HepG2 (cell line): ENCODE data around the gene BBS4. TPM values are rescaled to one million over a fixed set of nuclear protein-coding genes. Genes with fewer than 3 reads are reported as not detected.

Experiments
- BORCS8-MEF2B ChIP-seq: sonication (generic); formaldehyde crosslinking; IDR thresholded peaks from 2 replicates; pipeline ENCODE4 v1.8.0; 2022; ENCODE audit warnings: mild to moderate bottlenecking, missing genetic modification reagents
- CBX1 ChIP-seq: IDR thresholded peaks from one replicate; pipeline ENCODE4 v1.6.1; 2016; ENCODE audit warnings: antibody characterized with exemption, low read depth
- CHD4 ChIP-seq: fragments of 200-600 bp; sonication (generic); IDR thresholded peaks from 2 replicates; pipeline ENCODE4 v1.7.0; 2017; ENCODE audit warnings: mild to moderate bottlenecking, low read length, borderline replicate concordance
- DMTF1 ChIP-seq: sonication (generic); formaldehyde crosslinking; IDR thresholded peaks from 2 replicates; pipeline ENCODE4 v1.4.0; 2020; ENCODE audit warnings: mild to moderate bottlenecking, missing genetic modification reagents
- FOXP1 ChIP-seq, 2 experiments: fragments of 450-650 bp in 1 of 2; IDR thresholded peaks; 2 replicates each; pipeline ENCODE4 v1.6.1; 2017 to 2018; ENCODE audit warnings: antibody characterized with exemption in 1 of 2
- GABPB1 ChIP-seq: IDR thresholded peaks from 2 replicates; pipeline ENCODE4 v1.6.1; 2016; ENCODE audit warnings: mild to moderate bottlenecking, missing genetic modification reagents, moderate library complexity, missing compliant biosample characterization
- HES4 ChIP-seq: sonication (generic); formaldehyde crosslinking; IDR thresholded peaks from 2 replicates; pipeline ENCODE4 v1.9.0; 2021; ENCODE audit warnings: mild to moderate bottlenecking, missing genetic modification reagents, borderline replicate concordance
- KLF15 ChIP-seq: sonication (generic); formaldehyde crosslinking; IDR thresholded peaks from 2 replicates; pipeline ENCODE4 v1.8.1; 2023; ENCODE audit warnings: borderline replicate concordance, mild to moderate bottlenecking, inconsistent platforms, missing genetic modification reagents, mixed read lengths
- NFKBIZ ChIP-seq: IDR thresholded peaks from 2 replicates; pipeline ENCODE4 v1.6.1; 2018; ENCODE audit warnings: missing genetic modification reagents, missing compliant biosample characterization
- PAF1 ChIP-seq: IDR thresholded peaks from 2 replicates; pipeline ENCODE4 v1.6.1; 2016; ENCODE audit warnings: missing genetic modification reagents, missing compliant biosample characterization
- PRPF4 ChIP-seq: fragments of 200-400 bp; formaldehyde crosslinking; IDR thresholded peaks from 2 replicates; pipeline ENCODE4 v1.6.1; 2016; ENCODE audit warnings: low read length, low read depth; ENCODE audit not compliant: poor library complexity, severe bottlenecking
- RBAK ChIP-seq: sonication (generic); formaldehyde crosslinking; IDR thresholded peaks from 2 replicates; pipeline ENCODE4 v1.5.1; 2020; ENCODE audit warnings: mild to moderate bottlenecking, missing genetic modification reagents
- RFX1 ChIP-seq: fragments of 450-650 bp; IDR thresholded peaks from 2 replicates; pipeline ENCODE4 v1.6.1; 2017
- ZBED4 ChIP-seq: sonication (generic); formaldehyde crosslinking; IDR thresholded peaks from 2 replicates; pipeline ENCODE4 v1.4.0; 2020; ENCODE audit warnings: missing genetic modification reagents, borderline replicate concordance
- ZBTB38 ChIP-seq: sonication (generic); formaldehyde crosslinking; IDR thresholded peaks from 2 replicates; pipeline ENCODE4 v1.5.1; 2020; ENCODE audit warnings: mild to moderate bottlenecking, missing genetic modification reagents
- ZNF124 ChIP-seq: sonication (generic); formaldehyde crosslinking; IDR thresholded peaks from 2 replicates; pipeline ENCODE4 v1.4.0; 2020; ENCODE audit warnings: missing genetic modification reagents
- ZNF563 ChIP-seq: sonication (generic); formaldehyde crosslinking; IDR thresholded peaks from 2 replicates; pipeline ENCODE4 v1.8.0; 2022; ENCODE audit warnings: mild to moderate bottlenecking, moderate library complexity, missing genetic modification reagents
- ZNF704 ChIP-seq: sonication (generic); formaldehyde crosslinking; IDR thresholded peaks from 2 replicates; pipeline ENCODE4 v1.8.1; 2023; ENCODE audit warnings: mild to moderate bottlenecking, inconsistent platforms, moderate library complexity, missing genetic modification reagents, borderline replicate concordance
- ZNF710 ChIP-seq: sonication (generic); formaldehyde crosslinking; IDR thresholded peaks from 2 replicates; pipeline ENCODE4 v1.5.0; 2020; ENCODE audit warnings: mild to moderate bottlenecking, missing genetic modification reagents, borderline replicate concordance
- polyA plus RNA-seq, 8 experiments: library from polyadenylated mRNA; depleted of rRNA in 3 of 8; stranded (reverse) in 7 of 8; unstranded in 1 of 8; fragments of >200 nt; fragmentation: Illumina TruSeq in 4 of 8; extraction: Trizol in 4 of 8; gene quantifications; 2 replicates each; pipeline versions ENCODE4 v1.2.1 to v1.2.3, GENCODE V29; 2011 to 2016; ENCODE audit warnings: low read depth in 4 of 8, missing spikeins in 1 of 8, mixed read lengths in 1 of 8; ENCODE audit not compliant: insufficient read depth in 1 of 8
- total RNA-seq, 5 experiments: library from RNA; depleted of rRNA; stranded (reverse); fragments of >200 nt; fragmentation: Illumina TruSeq; extraction: Trizol; gene quantifications; 2 replicates each; pipeline ENCODE4 v1.2.3, GENCODE V29; 2016; ENCODE audit warnings: low read depth in 1 of 5

The BBS4 gene
- total and polyA plus RNA-seq, 2 of the 13 experiments (the other 11 are each of a cell fraction or from before 2014, with no cell fraction given) = 16.0 to 21.3 TPM

- TF ChIP-seq HES4 (CRISPR knock-in tag) (peak; percentile 32; the same call in 1 of the 2 replicates), RFX1 (no peak), CHD4 (0 out of 2 replicates have a peak, but pooled peaks have one; percentile 23), KLF15 (0 out of 2 replicates have a peak, but pooled peaks have one; percentile 63), PAF1 (no peak), RBAK (CRISPR knock-in tag) (no peak), ZNF124 (peak; percentile 93), ZNF710 (peak; percentile 79), ZBTB38 (CRISPR knock-in tag) (peak; percentile 67; the same call in 1 of the 2 replicates), BORCS8-MEF2B (CRISPR knock-in tag) (peak; percentile 66), ZBED4 (CRISPR knock-in tag) (peak; percentile 28; the same call in 1 of the 2 replicates), GABPB1 (CRISPR knock-in tag) (peak; percentile 94), ZNF563 (CRISPR knock-in tag) (0 out of 2 replicates have a peak, but pooled peaks have one; percentile 60), NFKBIZ (CRISPR knock-in tag) (peak; percentile 55; the same call in 1 of the 2 replicates), PRPF4 (no peak), DMTF1 (CRISPR knock-in tag) (no peak), ZNF704 (CRISPR knock-in tag) (0 out of 2 replicates have a peak, but pooled peaks have one; percentile 51), FOXP1 (IDR thresholded peaks at IDR 0.05) (no peak), FOXP1 (CRISPR knock-in tag; IDR thresholded peaks at IDR 0.05) (peak; percentile 28; the same call in 1 of the 2 replicates), CBX1 (peak; percentile 66)
These were observed 97.8 kb downstream of the BBS4 start, which contains the start of gene ADPGK (continued) for GRCh38 chr15:72783640-72784455.
